ENCODE results near the gene UNC13A.

Gene UNC13A

DNA sequence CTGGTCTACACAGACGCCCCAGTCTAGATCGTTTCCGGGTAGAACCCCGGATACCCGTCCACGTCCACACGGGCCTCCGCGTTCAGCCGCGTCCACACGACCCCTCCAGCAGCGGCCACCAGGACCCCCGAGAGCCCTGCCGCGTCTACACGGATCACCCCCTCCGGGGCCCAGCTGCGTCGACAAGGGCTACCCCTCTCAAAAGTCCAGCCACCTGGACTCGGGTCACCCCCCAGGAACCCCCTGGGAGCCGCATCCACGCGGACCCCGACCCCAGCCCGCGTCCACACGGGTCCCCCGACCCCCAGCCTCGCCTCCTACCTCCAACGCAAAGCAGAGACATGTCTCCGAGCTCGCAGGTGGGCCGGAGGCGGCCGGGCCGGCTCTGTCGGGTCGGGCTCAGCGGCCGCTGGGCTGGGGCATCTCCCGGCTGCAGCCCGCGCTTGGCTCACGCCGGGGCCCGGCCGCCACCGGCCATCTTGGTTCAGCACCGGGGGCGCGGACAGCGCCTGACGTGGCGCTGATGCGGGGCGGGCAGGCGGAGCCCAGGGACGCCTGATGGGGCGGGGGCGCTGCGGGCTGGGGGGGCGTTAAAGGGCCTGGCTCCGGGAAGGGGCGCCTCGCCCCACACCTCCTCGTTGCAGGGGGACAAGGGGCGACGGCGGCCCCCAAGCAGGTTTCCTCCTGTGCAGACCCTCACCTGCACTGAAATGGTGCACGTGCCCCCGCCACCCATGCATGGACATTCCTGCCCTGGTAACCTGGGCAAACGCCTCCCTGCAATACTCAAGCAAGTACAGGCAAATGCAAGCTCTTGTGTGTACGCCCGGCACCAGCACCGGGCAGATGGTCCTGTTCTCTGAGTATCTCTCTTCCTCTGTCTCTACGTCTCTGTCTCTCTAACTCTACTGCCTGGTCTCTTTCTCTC, at the start of gene UNC13A:
Gene UNC13A (minus strand): TSS at position 498 of the 928 bp plus-strand sequence. CDS start 155 bp downstream, at position 343.
- DNase-seq (ENCODE audit: low read depth in 2 of 2): peak in 1 of 2 donors; percentile 27

DNA sequence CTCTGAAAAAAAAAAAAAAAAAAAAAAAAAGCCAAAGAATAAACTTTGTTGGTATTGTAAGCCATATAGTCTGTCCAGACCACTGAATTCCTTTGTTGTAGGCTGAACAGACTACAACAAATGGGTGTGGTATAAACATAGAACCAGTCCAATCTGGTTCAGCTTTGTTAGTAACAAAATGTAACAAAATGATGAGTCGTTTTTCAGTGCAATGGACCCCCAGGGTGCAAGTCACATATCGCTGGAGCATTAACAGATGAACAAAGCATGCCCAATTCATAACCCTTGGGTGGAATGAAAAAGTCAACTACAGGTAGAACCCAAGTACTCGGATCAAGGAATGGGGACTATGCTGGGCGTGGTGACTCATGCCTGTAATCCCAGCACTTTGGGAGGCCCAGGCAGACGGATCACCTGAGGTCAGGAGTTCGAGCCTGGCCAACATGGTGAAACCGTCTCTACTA, 49.6 kb upstream of the UNC13A start:
- no peak for DNase-seq (ENCODE audit: low read depth in 2 of 2)

DNA sequence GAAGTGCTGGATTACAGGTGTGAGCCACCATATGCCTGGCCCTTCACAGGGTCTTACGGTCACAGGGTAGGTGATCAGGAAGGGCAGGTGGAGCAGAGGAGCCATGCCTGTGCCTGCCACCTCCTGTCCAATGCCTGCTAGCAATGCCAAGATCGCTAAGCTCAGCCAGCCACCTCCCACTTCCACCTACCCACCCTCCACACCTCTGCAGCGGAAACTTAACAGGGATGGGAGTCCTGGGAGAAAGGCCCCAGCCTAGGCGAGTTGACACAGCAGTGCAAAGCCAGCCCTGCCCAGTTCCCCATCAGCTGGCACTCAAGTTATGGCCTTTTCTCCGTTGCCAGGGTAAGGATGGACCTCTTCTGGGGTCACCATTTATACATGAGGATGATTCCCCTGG, 47.3 kb upstream of the UNC13A start:
- no peak for DNase-seq (ENCODE audit: low read depth in 2 of 2)

DNA sequence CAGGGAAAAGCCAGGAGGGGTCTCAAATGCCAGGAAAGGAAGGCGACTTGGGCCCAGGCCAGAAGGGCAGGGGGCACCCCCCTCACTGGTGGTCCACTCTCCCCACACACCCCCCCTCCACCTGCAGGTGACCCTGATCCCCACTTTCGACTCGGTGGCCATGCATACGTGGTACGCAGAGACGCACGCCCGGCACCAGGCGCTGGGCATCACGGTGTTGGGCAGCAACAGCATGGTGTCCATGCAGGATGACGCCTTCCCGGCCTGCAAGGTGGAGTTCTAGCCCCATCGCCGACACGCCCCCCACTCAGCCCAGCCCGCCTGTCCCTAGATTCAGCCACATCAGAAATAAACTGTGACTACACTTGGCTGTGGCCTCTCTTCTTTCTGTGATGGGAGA, 46.0 kb upstream of the UNC13A start:
- no peak for DNase-seq (ENCODE audit: low read depth in 2 of 2)

DNA sequence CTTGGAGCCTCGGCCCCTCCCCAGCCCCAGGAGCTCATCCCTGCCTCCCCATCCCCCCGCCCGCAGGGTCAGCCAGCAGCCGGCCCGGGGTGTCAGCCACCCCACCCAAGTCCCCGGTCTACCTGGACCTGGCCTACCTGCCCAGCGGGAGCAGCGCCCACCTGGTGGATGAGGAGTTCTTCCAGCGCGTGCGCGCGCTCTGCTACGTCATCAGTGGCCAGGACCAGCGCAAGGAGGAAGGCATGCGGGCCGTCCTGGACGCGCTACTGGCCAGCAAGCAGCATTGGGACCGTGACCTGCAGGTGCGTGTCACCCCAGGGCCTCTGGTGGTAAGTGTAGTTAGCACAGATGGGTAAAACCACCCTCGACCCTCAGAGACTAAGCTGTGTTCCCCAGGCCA, 45.0 kb upstream of the UNC13A start:
- no peak for DNase-seq (ENCODE audit: low read depth in 2 of 2)

DNA sequence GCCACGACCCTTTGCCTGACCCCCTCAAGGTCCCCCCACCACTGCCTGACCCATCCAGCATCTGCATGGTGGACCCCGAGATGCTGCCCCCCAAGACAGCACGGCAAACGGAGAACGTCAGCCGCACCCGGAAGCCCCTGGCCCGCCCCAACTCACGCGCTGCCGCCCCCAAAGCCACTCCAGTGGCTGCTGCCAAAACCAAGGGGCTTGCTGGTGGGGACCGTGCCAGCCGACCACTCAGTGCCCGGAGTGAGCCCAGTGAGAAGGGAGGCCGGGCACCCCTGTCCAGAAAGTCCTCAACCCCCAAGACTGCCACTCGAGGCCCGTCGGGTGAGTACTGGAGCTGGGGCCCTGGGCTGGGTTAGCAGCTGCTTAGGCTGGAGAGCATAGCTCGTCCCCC, 39.7 kb upstream of the UNC13A start:
- DNase-seq (ENCODE audit: low read depth in 2 of 2): no peak

DNA sequence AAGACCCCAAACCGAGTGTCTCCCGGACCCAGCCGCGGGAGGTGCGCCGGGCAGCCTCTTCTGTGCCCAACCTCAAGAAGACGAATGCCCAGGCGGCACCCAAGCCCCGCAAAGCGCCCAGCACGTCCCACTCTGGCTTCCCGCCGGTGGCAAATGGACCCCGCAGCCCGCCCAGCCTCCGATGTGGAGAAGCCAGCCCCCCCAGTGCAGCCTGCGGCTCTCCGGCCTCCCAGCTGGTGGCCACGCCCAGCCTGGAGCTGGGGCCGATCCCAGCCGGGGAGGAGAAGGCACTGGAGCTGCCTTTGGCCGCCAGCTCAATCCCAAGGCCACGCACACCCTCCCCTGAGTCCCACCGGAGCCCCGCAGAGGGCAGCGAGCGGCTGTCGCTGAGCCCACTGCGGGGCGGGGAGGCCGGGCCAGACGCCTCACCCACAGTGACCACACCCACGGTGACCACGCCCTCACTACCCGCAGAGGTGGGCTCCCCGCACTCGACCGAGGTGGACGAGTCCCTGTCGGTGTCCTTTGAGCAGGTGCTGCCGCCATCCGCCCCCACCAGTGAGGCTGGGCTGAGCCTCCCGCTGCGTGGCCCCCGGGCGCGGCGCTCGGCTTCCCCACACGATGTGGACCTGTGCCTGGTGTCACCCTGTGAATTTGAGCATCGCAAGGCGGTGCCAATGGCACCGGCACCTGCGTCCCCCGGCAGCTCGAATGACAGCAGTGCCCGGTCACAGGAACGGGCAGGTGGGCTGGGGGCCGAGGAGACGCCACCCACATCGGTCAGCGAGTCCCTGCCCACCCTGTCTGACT, 39.0 kb upstream of the UNC13A start:
- DNase-seq (ENCODE audit: low read depth in 2 of 2): no peak

DNA sequence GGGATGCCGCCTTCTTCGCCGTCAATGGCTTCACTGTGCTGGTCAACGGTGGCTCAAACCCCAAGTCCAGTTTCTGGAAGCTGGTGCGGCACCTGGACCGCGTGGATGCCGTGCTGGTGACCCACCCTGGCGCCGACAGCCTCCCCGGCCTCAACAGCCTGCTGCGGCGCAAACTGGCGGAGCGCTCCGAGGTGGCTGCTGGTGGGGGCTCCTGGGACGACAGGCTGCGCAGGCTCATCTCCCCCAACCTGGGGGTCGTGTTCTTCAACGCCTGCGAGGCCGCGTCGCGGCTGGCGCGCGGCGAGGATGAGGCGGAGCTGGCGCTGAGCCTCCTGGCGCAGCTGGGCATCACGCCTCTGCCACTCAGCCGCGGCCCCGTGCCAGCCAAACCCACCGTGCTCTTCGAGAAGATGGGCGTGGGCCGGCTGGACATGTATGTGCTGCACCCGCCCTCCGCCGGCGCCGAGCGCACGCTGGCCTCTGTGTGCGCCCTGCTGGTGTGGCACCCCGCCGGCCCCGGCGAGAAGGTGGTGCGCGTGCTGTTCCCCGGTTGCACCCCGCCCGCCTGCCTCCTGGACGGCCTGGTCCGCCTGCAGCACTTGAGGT, 38.1 kb upstream of the UNC13A start:
- DNase-seq (ENCODE audit: low read depth in 2 of 2): no peak

DNA sequence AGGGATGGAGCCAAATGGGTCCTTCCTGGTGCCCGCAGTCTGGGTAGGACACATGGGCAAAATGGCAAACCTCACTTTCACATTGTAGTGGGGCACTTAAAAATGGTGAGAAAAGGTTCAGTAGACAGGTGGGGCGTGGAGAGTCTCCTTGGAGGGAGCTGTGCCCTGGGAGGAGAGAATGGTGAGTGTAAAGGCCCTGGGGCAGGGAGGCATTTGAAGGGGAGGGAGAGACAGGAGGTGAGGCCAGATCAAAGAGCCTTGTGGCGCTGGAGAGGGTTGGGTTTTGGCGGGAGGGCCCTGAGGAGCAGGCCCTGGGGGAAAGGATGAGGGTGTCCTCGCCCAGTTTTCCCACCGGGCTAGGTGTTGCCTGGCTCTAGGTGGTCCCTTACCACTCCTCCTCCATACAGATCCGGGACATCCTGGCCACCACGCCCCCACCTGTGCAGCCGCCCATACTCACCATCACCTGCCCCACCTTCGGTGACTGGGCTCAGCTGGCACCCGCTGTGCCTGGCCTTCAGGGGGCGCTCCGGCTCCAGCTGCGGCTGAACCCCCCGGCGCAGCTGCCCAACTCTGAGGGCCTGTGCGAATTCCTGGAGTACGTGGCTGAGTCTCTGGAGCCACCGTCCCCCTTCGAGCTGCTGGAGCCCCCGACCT, 37.4 kb upstream of the UNC13A start:
- DNase-seq (ENCODE audit: low read depth in 2 of 2): no peak

DNA sequence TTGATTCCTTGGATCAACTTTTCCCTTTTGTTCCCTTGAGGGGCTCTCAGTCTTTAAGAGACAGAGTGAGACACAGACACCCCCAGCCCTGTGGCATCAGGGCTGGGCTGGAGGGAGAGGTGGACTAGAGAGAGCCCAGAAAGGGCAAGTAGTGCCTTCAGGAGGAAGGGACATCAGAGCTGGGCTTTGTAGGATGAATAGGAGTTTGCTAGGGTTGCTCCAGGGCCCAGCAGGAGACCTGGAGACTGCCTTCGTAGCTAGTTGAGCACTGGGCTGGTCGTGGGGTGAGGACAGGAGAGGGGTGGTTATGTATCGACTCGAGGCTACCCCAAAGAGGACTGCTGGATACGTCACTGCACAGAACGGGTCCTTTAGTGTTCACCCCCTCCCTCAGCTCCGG, 36.5 kb upstream of the UNC13A start:
- no peak for DNase-seq (ENCODE audit: low read depth in 2 of 2)

DNA sequence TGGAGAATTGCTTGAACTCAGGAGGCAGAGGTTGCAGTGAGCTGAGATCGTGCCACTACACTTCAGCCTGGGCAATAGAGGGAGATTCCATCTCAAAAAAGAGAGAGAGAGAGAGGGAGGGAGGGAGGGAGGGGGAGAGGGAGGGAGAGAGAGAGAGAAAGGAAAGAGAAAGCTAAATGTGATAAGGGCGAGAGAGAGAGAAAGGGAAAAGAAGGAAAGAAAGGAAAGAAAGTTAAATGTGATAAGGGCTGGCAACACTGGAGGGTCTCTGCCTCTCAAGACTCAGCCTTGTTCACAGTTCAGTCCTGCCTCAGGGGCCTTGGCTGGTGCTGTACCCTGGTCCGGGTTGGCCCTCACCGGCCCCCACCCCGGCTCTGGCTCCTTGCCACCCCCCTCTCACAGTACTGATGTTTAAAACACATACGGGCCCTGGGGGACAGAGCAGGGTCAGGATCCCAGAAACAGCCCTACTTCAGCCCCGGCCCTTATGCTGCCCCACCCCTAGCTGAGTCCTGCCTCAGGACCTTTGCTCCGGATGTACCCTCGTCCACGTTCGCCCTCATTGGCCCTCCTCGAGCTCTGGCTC, 34.6 kb upstream of the UNC13A start:
- DNase-seq (ENCODE audit: low read depth in 2 of 2): no peak

DNA sequence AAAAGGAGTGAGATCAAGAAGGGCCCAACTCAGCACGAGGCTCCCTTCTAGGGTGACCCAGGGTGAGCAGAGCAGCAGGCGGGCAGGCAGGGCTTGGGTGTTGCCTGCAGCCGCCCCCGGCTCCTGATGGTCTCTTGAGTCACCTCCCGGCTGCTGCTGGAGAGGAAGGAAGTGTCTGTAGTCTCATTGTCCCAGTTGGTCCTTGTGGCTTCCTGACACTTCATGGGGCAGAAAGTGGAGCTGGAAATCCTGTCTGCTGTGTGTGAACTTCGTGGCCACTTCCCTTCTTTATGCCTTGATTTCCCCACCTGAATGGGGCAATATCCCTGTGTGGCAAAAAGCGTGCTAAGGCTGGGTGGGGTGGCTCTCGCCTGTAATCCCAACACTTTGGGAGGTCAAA, 33.7 kb upstream of the UNC13A start:
- no peak for DNase-seq (ENCODE audit: low read depth in 2 of 2)

DNA sequence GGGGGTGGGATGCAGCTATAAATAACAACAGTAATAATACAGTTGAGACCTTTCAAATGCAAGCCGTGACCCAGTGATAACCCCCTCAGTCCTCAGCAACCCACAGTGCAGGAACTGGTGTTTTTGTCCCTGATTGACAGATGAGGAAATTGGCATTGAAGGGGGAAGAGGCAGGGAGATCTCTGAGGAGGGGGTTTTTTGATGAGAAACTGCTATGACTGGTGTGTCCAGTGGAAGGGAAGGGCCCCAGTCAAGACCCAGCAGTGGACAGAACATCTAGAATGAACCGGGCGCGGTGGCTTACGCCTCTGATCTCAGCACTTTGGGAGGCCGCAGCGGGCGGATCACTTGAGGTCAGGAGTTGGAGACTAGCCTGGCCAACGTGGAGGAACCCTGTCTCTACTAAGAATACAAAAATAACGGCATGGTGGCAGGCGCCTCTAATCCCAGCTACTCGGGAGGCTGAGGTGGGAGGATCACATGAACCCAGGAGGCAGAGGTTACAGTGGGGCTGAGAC, 33.0 kb upstream of the UNC13A start:
- no peak for DNase-seq (ENCODE audit: low read depth in 2 of 2)

DNA sequence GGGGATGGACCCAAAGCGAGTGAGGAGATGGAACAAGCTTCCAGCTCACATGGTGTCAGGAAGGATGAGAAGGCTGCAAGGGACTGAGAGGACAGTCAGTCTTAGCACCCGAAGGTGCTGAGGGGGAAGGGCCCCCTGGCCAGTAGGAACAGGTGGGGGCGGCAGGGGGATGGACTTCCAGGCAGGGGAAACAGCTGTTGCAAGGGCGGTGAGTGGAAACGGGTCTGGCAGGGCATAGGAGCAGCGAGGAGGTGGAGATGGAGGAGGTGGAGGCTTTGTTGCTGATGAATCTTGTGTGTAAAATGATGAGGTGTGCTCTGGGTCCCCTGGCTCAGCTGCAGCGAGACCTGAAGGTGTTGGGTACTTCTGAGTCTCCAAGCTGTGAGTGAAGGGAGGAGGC, 32.3 kb upstream of the UNC13A start:
- no peak for DNase-seq (ENCODE audit: low read depth in 2 of 2)

DNA sequence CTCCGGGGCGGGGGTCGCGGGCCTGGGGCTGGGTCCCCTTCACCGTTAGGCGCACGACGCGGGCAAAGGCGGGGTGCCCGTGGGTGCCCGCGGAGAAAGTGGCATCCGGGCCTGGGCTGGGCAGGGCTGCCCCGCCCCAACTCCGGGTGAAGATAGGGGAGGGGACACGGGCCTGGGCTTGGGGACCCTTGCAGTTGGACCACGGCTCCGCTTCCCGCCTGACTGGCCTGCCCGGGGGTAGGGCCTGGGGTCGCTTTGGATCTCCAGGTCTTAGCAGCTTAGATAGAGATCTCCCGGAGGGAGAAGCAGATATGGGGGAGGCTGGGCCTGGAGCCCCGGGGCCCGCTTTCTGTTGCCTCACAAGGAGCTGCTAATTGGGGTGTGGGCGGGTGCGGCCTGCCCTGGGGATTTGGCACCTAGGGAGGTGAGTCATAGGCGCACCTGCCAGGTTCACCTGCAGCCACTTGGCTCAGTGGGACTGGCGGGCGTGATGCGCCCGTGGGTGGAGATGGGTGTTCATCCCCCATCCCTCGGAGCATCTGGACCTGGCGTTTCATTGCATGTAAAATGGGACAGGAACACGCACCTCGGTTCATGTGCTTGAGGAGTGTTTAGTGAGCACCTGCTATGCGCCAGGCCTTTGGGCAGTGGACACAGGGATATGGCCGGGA, 31.7 kb upstream of the UNC13A start:
- peak in 1 of 2 donors; percentile 19 for DNase-seq (ENCODE audit: low read depth in 2 of 2)

DNA sequence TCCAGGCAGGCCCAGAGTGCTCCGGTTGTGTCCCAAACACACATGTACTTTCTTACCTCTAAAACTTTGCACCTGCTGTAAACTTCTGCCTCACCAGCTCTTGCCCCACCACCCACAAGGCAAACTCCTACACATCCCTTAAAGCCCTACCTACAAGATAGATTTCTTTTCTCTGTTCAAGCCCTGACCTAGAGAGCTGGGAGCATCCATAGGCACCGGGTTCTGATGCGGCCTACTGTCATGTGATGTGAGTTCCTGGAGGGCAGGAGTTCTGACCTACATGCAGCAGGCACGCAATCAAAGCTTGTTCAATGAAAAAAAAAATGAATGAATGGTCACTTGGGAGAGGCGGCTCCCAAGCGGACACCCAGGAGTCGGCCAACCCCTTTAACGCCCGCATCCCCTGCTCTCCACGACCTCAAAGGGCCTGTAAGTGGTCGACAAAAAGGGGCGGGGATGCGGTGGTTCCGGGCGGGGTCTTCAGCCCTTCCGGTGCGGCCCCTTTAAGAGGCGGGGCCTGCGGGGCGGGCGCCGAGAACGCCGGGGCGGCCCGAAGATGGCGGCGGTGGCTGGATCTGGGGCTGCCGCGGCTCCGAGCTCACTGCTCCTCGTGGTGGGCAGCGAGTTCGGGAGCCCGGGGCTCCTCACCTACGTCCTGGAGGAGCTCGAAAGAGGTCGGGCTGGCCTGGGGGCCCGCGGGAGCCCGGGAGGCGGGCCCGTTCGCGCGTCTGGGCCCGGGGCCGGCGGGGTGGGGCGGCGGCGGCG, 31.0 kb upstream of the UNC13A start, which contains the start of gene MAP1S:
Gene MAP1S (plus strand): TSS at position 534 of the 765 bp plus-strand sequence. CDS start 23 bp downstream, at position 557.
- peak; percentile 49 to 56 for DNase-seq (ENCODE audit: low read depth in 2 of 2)

DNA sequence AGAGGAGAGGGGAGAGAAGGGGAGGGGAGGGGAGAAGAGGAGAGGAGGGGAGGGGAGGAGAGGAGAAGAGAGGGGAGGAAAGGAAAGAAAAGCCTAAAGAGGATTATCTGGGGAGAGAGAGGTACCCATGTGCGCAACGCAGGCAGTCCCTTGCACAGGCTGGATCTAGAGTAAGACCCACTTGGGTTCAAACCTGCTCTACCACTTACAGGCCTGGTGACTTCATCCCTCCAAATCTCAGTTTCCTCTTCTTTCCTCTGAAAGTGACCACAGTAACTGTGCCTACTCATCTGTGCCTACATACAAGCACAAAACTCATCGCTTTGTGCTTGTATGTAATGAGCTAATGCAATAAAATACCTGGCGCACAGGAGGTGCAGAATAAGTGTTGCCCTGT, 30.4 kb upstream of the UNC13A start:
- no peak for DNase-seq (ENCODE audit: low read depth in 2 of 2)

DNA sequence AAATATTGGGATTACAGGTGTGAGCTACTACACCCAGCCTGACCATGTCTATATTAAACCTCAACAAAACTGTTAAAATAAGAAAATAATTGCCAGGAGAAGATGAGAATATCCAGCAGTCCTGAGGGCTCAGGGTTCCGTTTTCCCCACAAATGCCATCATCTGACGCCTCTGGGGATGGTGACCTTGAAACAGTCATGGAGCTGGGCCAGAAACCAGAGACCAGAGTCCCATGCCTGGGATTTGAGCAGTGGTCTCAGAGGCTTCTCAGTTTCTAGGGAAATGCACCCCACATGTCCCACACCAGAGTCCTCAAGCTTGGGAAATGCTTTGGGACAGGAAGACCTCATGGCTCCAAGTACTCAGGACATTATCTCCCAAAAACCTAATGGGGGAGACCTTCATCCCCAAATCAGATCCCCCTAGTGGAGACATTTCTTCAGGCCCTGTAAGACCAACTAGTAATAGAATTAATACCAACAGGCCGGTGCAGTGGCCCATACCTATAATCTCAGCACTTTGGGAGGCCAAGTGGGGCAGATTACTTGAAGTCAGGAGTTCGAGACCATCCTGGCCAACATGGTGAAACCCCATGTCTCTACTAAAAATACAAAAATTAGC, 28.3 kb upstream of the UNC13A start:
- no peak for DNase-seq (ENCODE audit: low read depth in 2 of 2)

DNA sequence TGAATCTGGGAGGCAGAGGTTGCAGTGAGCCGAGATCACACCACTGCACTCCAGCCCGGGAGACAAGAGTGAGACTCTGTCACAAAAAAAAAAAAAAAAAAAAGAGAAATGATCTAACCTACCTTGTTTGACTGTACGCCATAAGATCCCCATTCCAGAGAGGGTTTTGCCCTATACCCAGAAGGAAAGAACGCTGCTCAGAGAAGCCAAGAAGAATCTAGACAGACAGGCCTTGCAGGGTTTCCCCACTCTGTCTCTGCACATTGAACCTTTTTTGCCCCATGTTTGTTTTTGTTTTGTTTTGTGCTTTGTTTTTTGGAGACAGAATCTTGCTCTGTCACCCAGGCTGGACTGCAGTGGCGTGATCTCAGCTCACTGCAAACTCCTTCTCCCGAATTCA, 23.7 kb upstream of the UNC13A start:
- DNase-seq (ENCODE audit: low read depth in 2 of 2): no peak
